ENCODE results near the gene ACVRL1.

GRCh38 chr12:51867371-51867770 lies 39.9 kb upstream of the ACVRL1 start:
- TF ChIP-seq TEAD4 (IDR thresholded peaks at IDR 0.05) (no peak), REST (IDR thresholded peaks at IDR 0.05; ENCODE audit: low read depth) (no peak), YY1 (IDR thresholded peaks at IDR 0.05; ENCODE audit: low read depth) (no peak), RAD21 (IDR thresholded peaks at IDR 0.05; ENCODE audit: low read depth) (no peak), EGR1 (IDR thresholded peaks at IDR 0.05) (no peak), TAF1 (IDR thresholded peaks at IDR 0.05; ENCODE audit: low read depth) (no peak), EP300 (IDR thresholded peaks at IDR 0.05; ENCODE audit: borderline replicate concordance) (no peak), CEBPB (IDR thresholded peaks at IDR 0.05) (no peak)

Measured in Ishikawa (cell line).